A549 (cell line): ENCODE measurements around the gene ITGB1BP2. TPM values are rescaled to one million over a fixed set of nuclear protein-coding genes. Genes with fewer than 3 reads are reported as not detected.
A peak's percentile ranks its signal among the peaks of the same experiment; 100 is the strongest.

ENCODE experiments used
- ATAC-seq, 2 experiments: fragments of 200-7000 bp in 1 of 2; fragments of >200 bp in 1 of 2; cut with Nextera tagmentation in 1 of 2; cut with Tn5 transposase in 1 of 2; 3 replicates each; pipeline versions ENCODE4 v1.8.0 to v1.9.1; 2018 to 2020; ENCODE audit warnings: mild to moderate bottlenecking in 1 of 2, moderate library complexity in 1 of 2
- CTCF ChIA-PET: fragments of 300-600 bp; sonication (Branson Sonifier 250); formaldehyde crosslinking; extraction: SDS; loops from one replicate; lab custom pipeline; 2021; ENCODE audit warnings: antibody characterized with exemption, inconsistent platforms; lab: Yijun Ruan, JAX
- POLR2A ChIA-PET: fragments of 350-600 bp; formaldehyde crosslinking; extraction: SDS; loops from one replicate; lab custom pipeline; 2021; ENCODE audit warnings: antibody characterized with exemption, inconsistent platforms; lab: Yijun Ruan, JAX
- DNase-seq, 2 experiments: peaks; one replicate each; pipeline versions ENCODE4 v3.0.0 to v3.0.0-alpha.2; 2011 to 2016; ENCODE audit warnings: low read depth in 1 of 2, low spot score in 1 of 2
- FAIRE-seq: peaks from 2 replicates; lab custom pipeline; 2011; peaks lifted over from hg19 to GRCh38; lab: Jason Lieb, UNC
- H3K27ac ChIP-seq, 2 experiments: fragments of >200 bp; sonication (Bioruptor Twin); formaldehyde crosslinking; 3 replicates each; pipeline ENCODE4 v1.5.1; 2016 to 2017
- H3K4me1 ChIP-seq: fragments of >200 bp; sonication (Bioruptor Twin); formaldehyde crosslinking; 3 replicates; pipeline ENCODE4 v1.6.1; 2016
- H3K4me2 ChIP-seq: fragments of >200 bp; sonication (Bioruptor Twin); formaldehyde crosslinking; 3 replicates; pipeline ENCODE4 v1.6.1; 2016
- H3K4me3 ChIP-seq: fragments of >200 bp; sonication (Bioruptor Twin); formaldehyde crosslinking; 3 replicates; pipeline ENCODE4 v1.5.1; 2016
- H3K9me3 ChIP-seq: fragments of >200 bp; sonication (Bioruptor Twin); formaldehyde crosslinking; 3 replicates; pipeline ENCODE4 v1.6.1; 2016
- CBX2 ChIP-seq: fragments of 200-600 bp; sonication (generic); IDR thresholded peaks from 2 replicates; pipeline ENCODE4 v1.6.1; 2016; ENCODE audit warnings: low read depth, mild to moderate bottlenecking, borderline replicate concordance
- CEBPB ChIP-seq, 2 experiments: fragments of >200 bp in 1 of 2; sonication (Bioruptor Twin) in 1 of 2; formaldehyde crosslinking in 1 of 2; IDR thresholded peaks; 2 replicates each; pipeline ENCODE4 v1.6.1; 2012 to 2016
- EHF ChIP-seq: fragments of 250-450 bp; sonication (Bioruptor Pico); IDR thresholded peaks from 2 replicates; pipeline ENCODE4 v1.5.0; 2020; ENCODE audit warnings: mild to moderate bottlenecking
- ESRRA ChIP-seq: fragments of 150-350 bp; IDR thresholded peaks from 2 replicates; pipeline ENCODE4 v1.6.1; 2014; ENCODE audit warnings: mild to moderate bottlenecking, low read length, borderline replicate concordance
- FOSL2 ChIP-seq, 2 experiments: fragments of 450-650 bp in 1 of 2; fragments of >200 bp in 1 of 2; sonication (Bioruptor Twin) in 1 of 2; formaldehyde crosslinking; IDR thresholded peaks; 2 replicates each; pipeline versions ENCODE4 v1.5.0 to v1.6.1; 2016 to 2020; ENCODE audit warnings: mild to moderate bottlenecking in 1 of 2, moderate library complexity in 1 of 2
- FOXS1 ChIP-seq: fragments of 250-450 bp; sonication (Bioruptor Pico); IDR thresholded peaks from 2 replicates; pipeline ENCODE4 v1.5.0; 2020; ENCODE audit warnings: mild to moderate bottlenecking, moderate library complexity
- HEYL ChIP-seq: fragments of 250-450 bp; sonication (Bioruptor Pico); IDR thresholded peaks from 2 replicates; pipeline ENCODE4 v1.8.0; 2021; ENCODE audit warnings: mild to moderate bottlenecking, moderate library complexity
- HMGXB4 ChIP-seq: fragments of 250-450 bp; sonication (Bioruptor Pico); IDR thresholded peaks from 2 replicates; pipeline ENCODE4 v1.5.0; 2021; ENCODE audit warnings: mild to moderate bottlenecking, moderate library complexity, borderline replicate concordance
- HOXB13 ChIP-seq: fragments of 250-450 bp; sonication (Bioruptor Pico); IDR thresholded peaks from 2 replicates; pipeline ENCODE4 v1.5.0; 2020; ENCODE audit warnings: low read depth, mild to moderate bottlenecking, moderate library complexity
- HOXB5 ChIP-seq: fragments of 250-450 bp; sonication (Bioruptor Pico); IDR thresholded peaks from 2 replicates; pipeline ENCODE4 v1.5.0; 2020; ENCODE audit warnings: mild to moderate bottlenecking, moderate library complexity
- JUN ChIP-seq, 2 experiments: fragments of >200 bp; sonication (Bioruptor Twin); formaldehyde crosslinking; IDR thresholded peaks; 2 replicates in 1 of 2; 3 replicates in 1 of 2; pipeline ENCODE4 v1.6.1; 2016 to 2017
- MAFK ChIP-seq: fragments of 450-650 bp; IDR thresholded peaks from 2 replicates; pipeline ENCODE4 v1.6.1; 2014; ENCODE audit not compliant: partially characterized antibody
- MAX ChIP-seq: IDR thresholded peaks from 2 replicates; pipeline ENCODE4 v1.6.1; 2012
- MAZ ChIP-seq: fragments of 150-350 bp; IDR thresholded peaks from 2 replicates; pipeline ENCODE4 v1.6.1; 2014; ENCODE audit warnings: antibody characterized with exemption, low read depth, low read length, borderline replicate concordance
- MYC ChIP-seq: IDR thresholded peaks from 2 replicates; pipeline ENCODE4 v1.6.1; 2012; ENCODE audit warnings: mild to moderate bottlenecking, inconsistent platforms, low read length, improper control_type of control experiment, borderline replicate concordance
- NFE2L2 ChIP-seq: fragments of 150-350 bp; conservative IDR thresholded peaks from 2 replicates; pipeline ENCODE4 v1.6.1; 2014; ENCODE audit warnings: low read length
- NR3C1 ChIP-seq: fragments of >200 bp; sonication (Bioruptor Twin); formaldehyde crosslinking; IDR thresholded peaks from 3 replicates; pipeline ENCODE4 v1.6.1; 2017
- PHF8 ChIP-seq: fragments of 200-600 bp; sonication (generic); IDR thresholded peaks from 2 replicates; pipeline ENCODE4 v1.6.1; 2016; ENCODE audit warnings: low read depth, mild to moderate bottlenecking, antibody characterized with exemption, moderate library complexity, borderline replicate concordance
- POLR2A ChIP-seq: IDR thresholded peaks from 2 replicates; pipeline ENCODE4 v1.6.1; 2012; ENCODE audit warnings: mild to moderate bottlenecking, low read length
- POLR2AphosphoS2 ChIP-seq: conservative IDR thresholded peaks from 2 replicates; pipeline ENCODE4 v1.6.1; 2012; ENCODE audit warnings: low read length, improper control_type of control experiment, inconsistent platforms
- RAD21 ChIP-seq, 2 experiments: fragments of >200 bp in 1 of 2; sonication (Bioruptor Twin) in 1 of 2; formaldehyde crosslinking in 1 of 2; IDR thresholded peaks in 1 of 2; conservative IDR thresholded peaks in 1 of 2; 2 replicates in 1 of 2; 3 replicates in 1 of 2; pipeline ENCODE4 v1.6.1; 2012 to 2018; ENCODE audit warnings: inconsistent platforms in 1 of 2
- RARB ChIP-seq: fragments of 250-450 bp; sonication (Bioruptor Pico); IDR thresholded peaks from 2 replicates; pipeline ENCODE4 v1.8.0; 2021; ENCODE audit warnings: mild to moderate bottlenecking, moderate library complexity
- RCOR1 ChIP-seq: fragments of 150-350 bp; IDR thresholded peaks from 2 replicates; pipeline ENCODE4 v1.6.1; 2014; ENCODE audit warnings: antibody characterized with exemption, low read length, low read depth
- RFX5 ChIP-seq: fragments of 450-650 bp; IDR thresholded peaks from 2 replicates; pipeline ENCODE4 v1.7.1; 2014; ENCODE audit warnings: antibody characterized with exemption, mild to moderate bottlenecking, moderate library complexity
- RNF2 ChIP-seq: fragments of 200-600 bp; sonication (generic); IDR thresholded peaks from 2 replicates; pipeline ENCODE4 v1.6.1; 2016; ENCODE audit warnings: low read depth, mild to moderate bottlenecking, antibody characterized with exemption, moderate library complexity, borderline replicate concordance
- SMC3 ChIP-seq: fragments of >200 bp; sonication (Bioruptor Twin); formaldehyde crosslinking; IDR thresholded peaks from 3 replicates; pipeline ENCODE4 v1.6.1; 2018; ENCODE audit warnings: inconsistent platforms
- ZFP36 ChIP-seq: fragments of 450-650 bp; IDR thresholded peaks from 2 replicates; pipeline ENCODE4 v1.6.1; 2014; ENCODE audit warnings: borderline replicate concordance; ENCODE audit not compliant: partially characterized antibody
- ZNF302 ChIP-seq: fragments of 250-450 bp; sonication (Bioruptor Pico); IDR thresholded peaks from 2 replicates; pipeline ENCODE4 v1.9.0; 2021; ENCODE audit warnings: inconsistent platforms, mild to moderate bottlenecking, moderate library complexity
- WGBS: methylation state at CpG from one replicate; pipeline ENCODE4 v1.1.6; 2017; ENCODE audit errors: missing lambda C conversion rate; 5-methylcytosine and 5-hydroxymethylcytosine counted together
- polyA plus RNA-seq, 4 experiments: library from polyadenylated mRNA; depleted of rRNA in 3 of 4; stranded (reverse); fragments of >200 nt; fragmentation: RNase III in 1 of 4; extraction: RNeasy Plus Mini Kit Qiagen cat#74134 plus additional on column Dnase treatment in 1 of 4; gene quantifications; 2 replicates in 3 of 4; 3 replicates in 1 of 4; pipeline ENCODE4 v1.2.3, GENCODE V29; 2011 to 2017
- TF ChIP-seq, protein P1 (sequence below): fragments of 250-450 bp; sonication (Bioruptor Pico); IDR thresholded peaks from 2 replicates; pipeline ENCODE4 v1.5.0; 2020; ENCODE audit warnings: low read depth, mild to moderate bottlenecking, moderate library complexity
- TF ChIP-seq, protein P2 (sequence below): fragments of >200 bp; sonication (Bioruptor Twin); formaldehyde crosslinking; IDR thresholded peaks from 2 replicates; pipeline ENCODE4 v1.6.1; 2016

The ITGB1BP2 gene
- polyA plus RNA-seq, 2 of the 4 experiments (the other 2 are of a cell fraction), result 1.4 to 3.1 TPM

DNA sequence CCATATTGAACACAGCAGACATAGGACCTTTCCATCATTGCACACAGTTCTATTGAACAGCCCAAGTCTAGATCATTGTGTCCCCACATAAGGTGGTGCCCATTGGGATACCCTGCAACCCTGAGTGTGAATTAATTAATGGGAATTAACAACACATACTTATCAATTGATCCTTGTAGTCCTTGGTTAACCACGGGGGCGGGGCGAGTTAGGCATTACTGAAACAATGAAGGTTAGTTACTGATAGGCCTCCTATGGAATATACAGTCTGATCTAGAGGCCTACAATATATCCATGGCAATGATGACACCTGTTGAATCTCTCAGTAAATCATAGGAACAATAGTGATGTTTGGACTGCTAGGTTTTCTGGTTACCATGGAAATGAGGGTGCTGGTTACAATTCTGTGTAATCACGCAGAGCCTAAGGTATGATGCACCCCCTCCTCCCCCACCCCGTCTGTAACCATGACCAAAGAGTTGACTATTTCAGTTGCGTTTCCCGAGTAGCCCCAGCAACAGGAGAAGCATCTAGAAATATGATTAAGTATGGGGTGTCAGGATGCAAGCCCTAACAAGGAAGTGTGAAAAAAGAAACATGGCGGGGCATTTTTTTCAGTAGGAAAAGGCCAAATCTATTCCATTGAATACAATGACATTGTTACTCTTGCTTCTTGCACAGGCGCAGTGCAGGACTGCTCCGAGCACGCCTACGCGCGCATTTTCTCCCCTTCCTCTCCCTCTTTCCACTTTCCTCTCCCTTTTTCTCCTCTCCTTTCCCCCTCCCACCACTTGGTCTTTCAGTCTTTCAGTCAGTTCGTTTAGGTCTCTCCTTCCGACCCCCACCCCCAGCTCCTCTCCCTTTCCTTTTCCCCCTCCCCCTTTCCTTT, 18.8 kb upstream of the ITGB1BP2 start:
- no peak for TF ChIP-seq PHF8
- peak; percentile 25; the same call in 1 of the 2 replicates for TF ChIP-seq POLR2A
- TF ChIP-seq RFX5, result no peak
- no peak for TF ChIP-seq MYC
- TF ChIP-seq EHF (CRISPR knock-in tag), result no peak
- no peak for TF ChIP-seq ESRRA
- no peak for TF ChIP-seq FOSL2 (IDR thresholded peaks at IDR 0.05)
- TF ChIP-seq FOSL2 (CRISPR knock-in tag; IDR thresholded peaks at IDR 0.05), result 0 out of 2 replicates have a peak, but pooled peaks have one; percentile 8
- no peak for TF ChIP-seq RAD21 (conservative IDR thresholded peaks at IDR 0.05 in 1 of 2, IDR thresholded peaks at IDR 0.05 in 1 of 2)
- TF ChIP-seq RNF2, result no peak
- ATAC-seq, result peak; percentile 71 to 81
- WGBS, result 29% methylated on average over 15 of the region's 16 CpGs
- ChIA-PET CTCF (interaction anchor here (0.6 to 1.4 kb wide), 7 partner anchors 10 to 371 kb away, joined by 3 to 5 read pairs (median 4); partner anchors contain the start of gene ITGB1BP2), POLR2A (interaction anchor here (0.6 to 1.9 kb wide), 15 partner anchors 10 to 899 kb away, joined by 3 to 47 read pairs (median 4); partner anchors contain the start of genes ITGB1BP2, MED12, PIN4 and TAF1)
- Histone ChIP-seq H3K9me3 (no peaks in the 10 kb centered on the region), H3K4me3 (peak overlapping the region; percentile 58), H3K27ac (peak overlapping the region; percentile 82 to 97), H3K4me2 (peak overlapping the region; percentile 55), H3K4me1 (peaks cover 20% of the 10 kb centered on the region)
- FAIRE-seq, result no peak
- DNase-seq, result peak; percentile 35 to 71

DNA sequence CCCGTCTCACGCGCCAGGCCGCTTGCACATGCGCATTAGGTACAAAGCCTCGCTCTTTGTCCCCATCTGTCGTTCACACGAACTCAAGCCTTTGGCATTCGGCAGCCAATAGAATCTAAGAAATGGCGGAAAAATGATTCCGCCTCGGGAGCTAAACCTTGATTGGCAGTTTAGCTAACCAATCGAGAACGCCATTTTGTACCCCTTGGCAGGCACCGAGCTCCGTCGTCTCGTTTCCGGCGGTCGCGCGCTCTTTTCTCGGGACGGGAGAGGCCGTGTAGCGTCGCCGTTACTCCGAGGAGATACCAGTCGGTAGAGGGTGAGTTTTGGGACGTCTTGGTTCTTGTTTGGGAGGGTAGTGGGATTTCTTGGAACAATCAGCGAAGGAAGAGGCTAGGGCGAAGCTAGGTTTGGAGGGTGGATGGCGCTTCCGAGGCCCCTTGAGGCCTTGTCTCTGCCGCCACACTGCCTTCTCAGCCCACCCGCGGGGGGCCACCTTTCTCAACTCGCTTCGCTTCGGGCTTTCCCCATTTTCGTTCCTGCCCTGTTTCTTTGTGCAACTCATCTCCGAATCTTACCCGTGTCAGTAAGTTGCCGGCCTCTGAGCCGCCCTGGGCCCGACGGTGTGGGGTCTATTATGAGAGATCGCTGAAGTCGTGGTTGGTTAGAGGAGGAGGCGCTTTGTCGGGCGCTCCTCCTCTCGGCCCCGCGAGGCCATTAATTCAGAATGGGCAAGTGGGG, 18.0 kb upstream of the ITGB1BP2 start, which contains the start of gene NONO:
Gene NONO, plus strand, starts transcription at position 233 of the 741 bp plus-strand sequence. CDS start 7,003 bp downstream, outside the sequence.
- H3K4me2 ChIP-seq, result peak within 1 kb of the TSS; percentile 95
- WGBS, result 1% methylated on average over 39 of the region's 57 CpGs
- FAIRE-seq, result peak; percentile 100
- peak within 1 kb of the TSS; percentile 82 to 97 for H3K27ac ChIP-seq
- no peaks in the 10 kb centered on the region for H3K9me3 ChIP-seq
- peak; percentile 81 to 99 for DNase-seq
- H3K4me3 ChIP-seq, result peak within 1 kb of the TSS; percentile 58
- ChIA-PET POLR2A (interaction anchor here (0.6 to 1.9 kb wide), 15 partner anchors 9 to 898 kb away, joined by 3 to 47 read pairs (median 4); partner anchors contain the start of genes ITGB1BP2, MED12, PIN4 and TAF1), CTCF (interaction anchor here (0.6 to 1.4 kb wide), 9 partner anchors 9 to 372 kb away, joined by 3 to 5 read pairs (median 3); partner anchors contain the start of genes ITGB1BP2 and ZMYM3)
- H3K4me1 ChIP-seq, result peaks cover 22% of the 10 kb centered on the region
- ATAC-seq, result peak; percentile 94 to 95
- TF ChIP-seq HOXB13 (no peak), ZNF302 (CRISPR knock-in tag) (no peak), MAFK (no peak), RARB (CRISPR knock-in tag) (no peak), CEBPB (IDR thresholded peaks at IDR 0.05) (no peak), CBX2 (no peak), EHF (CRISPR knock-in tag) (no peak), MYC (no peak), MAX (peak; percentile 74), SMC3 (no peak), ESRRA (no peak), NR3C1 (no peak), FOSL2 (IDR thresholded peaks at IDR 0.05) (no peak), FOSL2 (CRISPR knock-in tag; IDR thresholded peaks at IDR 0.05) (0 out of 2 replicates have a peak, but pooled peaks have one; percentile 1), FOXS1 (CRISPR knock-in tag) (no peak), MAZ (no peak), ZFP36 (no peak), POLR2A (peak; percentile 49), JUN (IDR thresholded peaks at IDR 0.05) (peak; percentile 74 to 75; a peak in 3 of 5 replicates), HEYL (no peak), HOXB5 (CRISPR knock-in tag) (no peak), RCOR1 (no peak), NFE2L2 (no peak), POLR2AphosphoS2 (no peak), HMGXB4 (CRISPR knock-in tag) (no peak)
- TF ChIP-seq, protein P1, sequence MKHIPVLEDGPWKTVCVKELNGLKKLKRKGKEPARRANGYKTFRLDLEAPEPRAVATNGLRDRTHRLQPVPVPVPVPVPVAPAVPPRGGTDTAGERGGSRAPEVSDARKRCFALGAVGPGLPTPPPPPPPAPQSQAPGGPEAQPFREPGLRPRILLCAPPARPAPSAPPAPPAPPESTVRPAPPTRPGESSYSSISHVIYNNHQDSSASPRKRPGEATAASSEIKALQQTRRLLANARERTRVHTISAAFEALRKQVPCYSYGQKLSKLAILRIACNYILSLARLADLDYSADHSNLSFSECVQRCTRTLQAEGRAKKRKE (CRISPR knock-in tag), result no peak
- TF ChIP-seq, protein P2, sequence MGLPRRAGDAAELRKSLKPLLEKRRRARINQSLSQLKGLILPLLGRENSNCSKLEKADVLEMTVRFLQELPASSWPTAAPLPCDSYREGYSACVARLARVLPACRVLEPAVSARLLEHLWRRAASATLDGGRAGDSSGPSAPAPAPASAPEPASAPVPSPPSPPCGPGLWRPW, result no peak
